SK-N-MC (cell line): ENCODE results near the gene PAPSS1.

Source experiments
- EZH2 ChIP-seq: fragments of 200-600 bp; sonication (generic); IDR thresholded peaks from one replicate; pipeline ENCODE4 v1.6.1; 2017; ENCODE audit warnings: antibody characterized with exemption
- FOXP2 ChIP-seq: optimal IDR thresholded peaks from 2 replicates; pipeline ENCODE3; 2011; ENCODE audit warnings: mild to moderate bottlenecking, moderate library complexity; ENCODE audit not compliant: insufficient read depth; ENCODE audit errors: extremely low read length, control extremely low read depth
- POLR2AphosphoS5 ChIP-seq: IDR thresholded peaks from 2 replicates; pipeline ENCODE4 v1.6.1; 2012; ENCODE audit warnings: mild to moderate bottlenecking, low read depth, low read length, borderline replicate concordance

GRCh38 chr4:107689912-107690587 is 30.0 kb downstream of the PAPSS1 start:
- TF ChIP-seq POLR2AphosphoS5 (no peak), FOXP2 (no peak), EZH2 (no peak)
